ENCODE measurements around the gene MAFG. TPM values are rescaled to one million over a fixed set of nuclear protein-coding genes. Genes with fewer than 3 reads are reported as not detected.
A peak's percentile ranks its signal among the peaks of the same experiment; 100 is the strongest.

Gene MAFG
- total and polyA plus RNA-seq, 9 of the 15 experiments (the other 6 are each of a cell fraction or from before 2014, with no cell fraction given), result 1.1 to 58.1 (median 24.9) TPM

DNA sequence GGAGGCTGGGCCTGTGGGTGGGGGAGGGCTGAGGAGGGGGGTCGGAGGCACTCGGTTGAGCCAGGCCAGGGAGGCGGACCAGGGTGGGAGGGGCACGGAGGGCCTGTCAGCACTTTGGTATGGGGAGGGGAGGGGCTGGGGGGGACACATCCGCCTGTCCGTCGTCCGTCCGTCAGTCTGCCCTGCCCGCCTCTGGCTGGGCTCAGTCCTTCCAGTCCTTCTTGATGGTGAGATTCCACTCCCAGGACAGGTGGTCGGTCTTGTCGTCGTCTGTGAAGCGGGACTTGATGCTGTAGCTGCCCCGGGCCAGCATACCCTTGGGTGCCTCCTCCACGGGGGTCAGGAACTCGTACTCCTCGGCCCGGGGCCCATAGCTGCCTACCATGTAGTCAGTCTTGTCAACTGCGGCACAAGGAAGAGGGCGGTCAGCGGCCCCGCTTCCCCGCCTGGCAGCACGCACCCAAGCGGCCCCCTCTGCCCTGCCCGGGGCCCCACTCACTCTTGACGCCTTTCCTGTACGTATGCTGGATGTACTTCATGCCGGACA is 58.8 kb downstream of the MAFG start (continued):
- TF ChIP-seq, protein P1, sequence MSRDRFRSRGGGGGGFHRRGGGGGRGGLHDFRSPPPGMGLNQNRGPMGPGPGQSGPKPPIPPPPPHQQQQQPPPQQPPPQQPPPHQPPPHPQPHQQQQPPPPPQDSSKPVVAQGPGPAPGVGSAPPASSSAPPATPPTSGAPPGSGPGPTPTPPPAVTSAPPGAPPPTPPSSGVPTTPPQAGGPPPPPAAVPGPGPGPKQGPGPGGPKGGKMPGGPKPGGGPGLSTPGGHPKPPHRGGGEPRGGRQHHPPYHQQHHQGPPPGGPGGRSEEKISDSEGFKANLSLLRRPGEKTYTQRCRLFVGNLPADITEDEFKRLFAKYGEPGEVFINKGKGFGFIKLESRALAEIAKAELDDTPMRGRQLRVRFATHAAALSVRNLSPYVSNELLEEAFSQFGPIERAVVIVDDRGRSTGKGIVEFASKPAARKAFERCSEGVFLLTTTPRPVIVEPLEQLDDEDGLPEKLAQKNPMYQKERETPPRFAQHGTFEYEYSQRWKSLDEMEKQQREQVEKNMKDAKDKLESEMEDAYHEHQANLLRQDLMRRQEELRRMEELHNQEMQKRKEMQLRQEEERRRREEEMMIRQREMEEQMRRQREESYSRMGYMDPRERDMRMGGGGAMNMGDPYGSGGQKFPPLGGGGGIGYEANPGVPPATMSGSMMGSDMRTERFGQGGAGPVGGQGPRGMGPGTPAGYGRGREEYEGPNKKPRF (IDR thresholded peaks at IDR 0.05; ENCODE audit: low read depth, low read length), result no peak
- TF ChIP-seq SPI1 (IDR thresholded peaks at IDR 0.05; ENCODE audit: borderline replicate concordance, low read depth, low read length) (no peak), DPF2 (IDR thresholded peaks at IDR 0.05) (no peak), PHTF2 (CRISPR knock-in tag; IDR thresholded peaks at IDR 0.05) (no peak), NCOR1 (IDR thresholded peaks at IDR 0.05) (no peak), GABPB2 (CRISPR knock-in tag; conservative IDR thresholded peaks at IDR 0.05) (no peak), SLC30A9 (CRISPR knock-in tag; IDR thresholded peaks at IDR 0.05) (no peak), ZNF668 (CRISPR knock-in tag; IDR thresholded peaks at IDR 0.05) (no peak), ZSCAN32 (CRISPR knock-in tag; IDR thresholded peaks at IDR 0.05) (no peak), MED1 (CRISPR knock-in tag; IDR thresholded peaks at IDR 0.05; ENCODE audit: borderline replicate concordance) (no peak), BMI1 (IDR thresholded peaks at IDR 0.05; ENCODE audit: low read length) (no peak), ZNF589 (CRISPR knock-in tag; IDR thresholded peaks at IDR 0.05; ENCODE audit: low read depth) (peak; percentile 36; the same call in 1 of the 2 replicates), NFXL1 (CRISPR knock-in tag; IDR thresholded peaks at IDR 0.05) (peak; percentile 51; the same call in 1 of the 2 replicates)
- TF ChIP-seq, protein P2, sequence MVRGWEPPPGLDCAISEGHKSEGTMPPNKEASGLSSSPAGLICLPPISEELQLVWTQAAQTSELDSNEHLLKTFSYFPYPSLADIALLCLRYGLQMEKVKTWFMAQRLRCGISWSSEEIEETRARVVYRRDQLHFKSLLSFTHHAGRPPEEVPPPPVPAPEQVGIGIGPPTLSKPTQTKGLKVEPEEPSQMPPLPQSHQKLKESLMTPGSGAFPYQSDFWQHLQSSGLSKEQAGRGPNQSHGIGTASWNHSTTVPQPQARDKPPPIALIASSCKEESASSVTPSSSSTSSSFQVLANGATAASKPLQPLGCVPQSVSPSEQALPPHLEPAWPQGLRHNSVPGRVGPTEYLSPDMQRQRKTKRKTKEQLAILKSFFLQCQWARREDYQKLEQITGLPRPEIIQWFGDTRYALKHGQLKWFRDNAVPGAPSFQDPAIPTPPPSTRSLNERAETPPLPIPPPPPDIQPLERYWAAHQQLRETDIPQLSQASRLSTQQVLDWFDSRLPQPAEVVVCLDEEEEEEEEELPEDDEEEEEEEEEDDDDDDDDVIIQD (CRISPR knock-in tag; IDR thresholded peaks at IDR 0.05), result no peak
- TF ChIP-seq, protein P3, sequence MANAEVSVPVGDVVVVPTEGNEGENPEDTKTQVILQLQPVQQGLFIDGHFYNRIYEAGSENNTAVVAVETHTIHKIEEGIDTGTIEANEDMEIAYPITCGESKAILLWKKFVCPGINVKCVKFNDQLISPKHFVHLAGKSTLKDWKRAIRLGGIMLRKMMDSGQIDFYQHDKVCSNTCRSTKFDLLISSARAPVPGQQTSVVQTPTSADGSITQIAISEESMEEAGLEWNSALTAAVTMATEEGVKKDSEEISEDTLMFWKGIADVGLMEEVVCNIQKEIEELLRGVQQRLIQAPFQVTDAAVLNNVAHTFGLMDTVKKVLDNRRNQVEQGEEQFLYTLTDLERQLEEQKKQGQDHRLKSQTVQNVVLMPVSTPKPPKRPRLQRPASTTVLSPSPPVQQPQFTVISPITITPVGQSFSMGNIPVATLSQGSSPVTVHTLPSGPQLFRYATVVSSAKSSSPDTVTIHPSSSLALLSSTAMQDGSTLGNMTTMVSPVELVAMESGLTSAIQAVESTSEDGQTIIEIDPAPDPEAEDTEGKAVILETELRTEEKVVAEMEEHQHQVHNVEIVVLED (CRISPR knock-in tag; IDR thresholded peaks at IDR 0.05), result no peak
- TF ChIP-seq, protein P4, sequence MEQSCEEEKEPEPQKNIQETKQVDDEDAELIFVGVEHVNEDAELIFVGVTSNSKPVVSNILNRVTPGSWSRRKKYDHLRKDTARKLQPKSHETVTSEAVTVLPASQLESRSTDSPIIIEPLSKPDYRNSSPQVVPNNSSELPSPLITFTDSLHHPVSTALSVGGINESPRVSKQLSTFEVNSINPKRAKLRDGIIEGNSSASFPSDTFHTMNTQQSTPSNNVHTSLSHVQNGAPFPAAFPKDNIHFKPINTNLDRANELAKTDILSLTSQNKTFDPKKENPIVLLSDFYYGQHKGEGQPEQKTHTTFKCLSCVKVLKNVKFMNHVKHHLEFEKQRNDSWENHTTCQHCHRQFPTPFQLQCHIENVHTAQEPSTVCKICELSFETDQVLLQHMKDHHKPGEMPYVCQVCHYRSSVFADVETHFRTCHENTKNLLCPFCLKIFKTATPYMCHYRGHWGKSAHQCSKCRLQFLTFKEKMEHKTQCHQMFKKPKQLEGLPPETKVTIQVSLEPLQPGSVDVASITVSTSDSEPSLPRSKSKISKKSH (CRISPR knock-in tag; IDR thresholded peaks at IDR 0.05), result no peak
- TF ChIP-seq, protein P5, sequence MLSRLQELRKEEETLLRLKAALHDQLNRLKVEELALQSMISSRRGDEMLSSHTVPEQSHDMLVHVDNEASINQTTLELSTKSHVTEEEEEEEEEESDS (CRISPR knock-in tag; IDR thresholded peaks at IDR 0.05), result no peak
- TF ChIP-seq, protein P6, sequence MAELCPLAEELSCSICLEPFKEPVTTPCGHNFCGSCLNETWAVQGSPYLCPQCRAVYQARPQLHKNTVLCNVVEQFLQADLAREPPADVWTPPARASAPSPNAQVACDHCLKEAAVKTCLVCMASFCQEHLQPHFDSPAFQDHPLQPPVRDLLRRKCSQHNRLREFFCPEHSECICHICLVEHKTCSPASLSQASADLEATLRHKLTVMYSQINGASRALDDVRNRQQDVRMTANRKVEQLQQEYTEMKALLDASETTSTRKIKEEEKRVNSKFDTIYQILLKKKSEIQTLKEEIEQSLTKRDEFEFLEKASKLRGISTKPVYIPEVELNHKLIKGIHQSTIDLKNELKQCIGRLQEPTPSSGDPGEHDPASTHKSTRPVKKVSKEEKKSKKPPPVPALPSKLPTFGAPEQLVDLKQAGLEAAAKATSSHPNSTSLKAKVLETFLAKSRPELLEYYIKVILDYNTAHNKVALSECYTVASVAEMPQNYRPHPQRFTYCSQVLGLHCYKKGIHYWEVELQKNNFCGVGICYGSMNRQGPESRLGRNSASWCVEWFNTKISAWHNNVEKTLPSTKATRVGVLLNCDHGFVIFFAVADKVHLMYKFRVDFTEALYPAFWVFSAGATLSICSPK (IDR thresholded peaks at IDR 0.05; ENCODE audit: borderline replicate concordance), result no peak
